ENCODE data around the gene MAG. TPM values are rescaled to one million over a fixed set of nuclear protein-coding genes. Genes with fewer than 3 reads are reported as not detected.
A peak's percentile ranks its signal among the peaks of the same experiment; 100 is the strongest.

Gene MAG
- total and polyA plus RNA-seq, 9 of the 15 experiments (the other 6 are each of a cell fraction or from before 2014, with no cell fraction given), result 0.11 to 10.0 (median 1.6) TPM

DNA sequence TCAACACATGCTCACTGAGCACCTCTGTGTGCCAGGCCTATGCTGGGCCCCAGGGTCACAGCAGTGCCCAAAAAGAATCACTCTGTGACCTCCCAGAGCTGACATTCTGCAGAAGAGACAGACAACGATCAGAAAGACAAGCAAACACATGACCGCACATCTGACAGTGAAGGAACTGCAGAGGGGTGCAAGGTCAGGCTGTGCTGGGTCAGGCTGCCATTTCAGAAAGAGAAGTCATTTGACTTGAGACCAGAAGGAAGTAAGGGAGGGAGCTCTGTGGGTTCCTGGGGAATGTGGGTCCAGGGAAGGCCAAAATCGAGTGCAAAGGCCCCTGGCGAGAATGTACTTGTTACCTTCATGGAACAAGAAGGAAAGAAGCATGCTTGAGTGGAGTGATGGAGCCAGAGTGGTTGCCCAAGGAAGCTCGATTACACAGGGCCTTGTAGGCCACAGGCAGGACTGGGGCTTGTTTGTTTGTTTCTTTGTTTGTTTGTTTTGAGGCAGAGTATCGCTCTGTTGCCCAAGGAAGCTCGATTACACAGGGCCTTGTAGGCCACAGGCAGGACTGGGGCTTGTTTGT lies 25.6 kb downstream of the MAG start:
- BruUV-seq (replicated peaks), result no TSS peak
- Histone ChIP-seq H3K9me1 (ENCODE audit: control insufficient read depth, insufficient read depth, low read length) (no peaks in the 10 kb centered on the region), H3K79me2 (ENCODE audit: control insufficient read depth, insufficient read depth, low read length) (no peaks in the 10 kb centered on the region), H4K20me1 (replicated peaks; ENCODE audit: control insufficient read depth, insufficient read depth, low read length) (no peaks in the 10 kb centered on the region), H3K4me1 (replicated peaks in 1 of 2; ENCODE audit: control insufficient read depth in 2 of 2, insufficient read depth in 2 of 2, low read length in 2 of 2) (peaks cover 37 to 47% of the 10 kb centered on the region in 2 experiments), H2AFZ (ENCODE audit: low read depth, low read length) (peak overlapping the region; percentile 60), H3K4me3 (no peak overlapping the region), H3K27ac (ENCODE audit: extremely low read depth, low read depth, low read length) (peak overlapping the region; percentile 50; the same call in 1 of the 3 replicates), H3K36me3 (ENCODE audit: control insufficient read depth, insufficient read depth, low read length) (no peaks in the 10 kb centered on the region; the same call in 2 of the 3 replicates), H3K9ac (ENCODE audit: insufficient read depth in 1 of 2, low read depth in 2 of 2, low read length in 2 of 2) (peak overlapping the region; percentile 3 to 27; a peak in 2 of 4 replicates), H3K27me3 (ENCODE audit: control insufficient read depth in 2 of 2, insufficient read depth in 2 of 2, low read length in 2 of 2) (no peaks in the 10 kb centered on the region), H3K9me3 (replicated peaks; ENCODE audit: control insufficient read depth, insufficient read depth, low read depth, low read length) (peaks cover 3% of the 10 kb centered on the region; the same call in 1 of the 2 replicates), H3K4me2 (ENCODE audit: insufficient read depth, low read length) (no peak overlapping the region; the same call in 1 of the 2 replicates)
- CTCF ChIA-PET (ENCODE audit: low intra/inter-chr PET ratio), result no interaction called here
- DNase-seq (ENCODE audit: extremely low read depth in 1 of 4, low spot score in 3 of 4) (peak in 1 of 4 experiments; percentile 57), FAIRE-seq (peak; percentile 75), ATAC-seq (peak; percentile 13; the same call in 2 of the 3 replicates)
- 43% methylated on average over 6 of the region's 7 CpGs for WGBS (ENCODE audit: insufficient coverage, low coverage, missing lambda C conversion rate)
- intact Hi-C loops (cut with micrococcal nuclease), result no loop called here
- POLR2A ChIA-PET, result interaction anchor here (0.5 to 2.8 kb wide), 4 partner anchors 10 to 232 kb away, joined by 3 to 11 read pairs (median 4); no protein-coding TSS in a partner anchor
- in situ Hi-C loops (cut with MboI), result no loop called here
- TF ChIP-seq, protein P1, sequence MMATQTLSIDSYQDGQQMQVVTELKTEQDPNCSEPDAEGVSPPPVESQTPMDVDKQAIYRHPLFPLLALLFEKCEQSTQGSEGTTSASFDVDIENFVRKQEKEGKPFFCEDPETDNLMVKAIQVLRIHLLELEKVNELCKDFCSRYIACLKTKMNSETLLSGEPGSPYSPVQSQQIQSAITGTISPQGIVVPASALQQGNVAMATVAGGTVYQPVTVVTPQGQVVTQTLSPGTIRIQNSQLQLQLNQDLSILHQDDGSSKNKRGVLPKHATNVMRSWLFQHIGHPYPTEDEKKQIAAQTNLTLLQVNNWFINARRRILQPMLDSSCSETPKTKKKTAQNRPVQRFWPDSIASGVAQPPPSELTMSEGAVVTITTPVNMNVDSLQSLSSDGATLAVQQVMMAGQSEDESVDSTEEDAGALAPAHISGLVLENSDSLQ (IDR thresholded peaks at IDR 0.05), result peak; percentile 34
- TF ChIP-seq BCOR (IDR thresholded peaks at IDR 0.05) (no peak), RFX7 (CRISPR knock-in tag; IDR thresholded peaks at IDR 0.05) (no peak), BMI1 (IDR thresholded peaks at IDR 0.05; ENCODE audit: low read length) (no peak), GABPB2 (CRISPR knock-in tag; conservative IDR thresholded peaks at IDR 0.05) (no peak), FOSL1 (tag; conservative IDR thresholded peaks at IDR 0.05) (no peak), OTX1 (CRISPR knock-in tag; IDR thresholded peaks at IDR 0.05) (no peak), ZNF354B (CRISPR knock-in tag; IDR thresholded peaks at IDR 0.05) (no peak), FOXJ3 (CRISPR knock-in tag; IDR thresholded peaks at IDR 0.05) (no peak), KLF13 (tag; IDR thresholded peaks at IDR 0.05; ENCODE audit: borderline replicate concordance, low read depth) (no peak), CREBBP (IDR thresholded peaks at IDR 0.05; ENCODE audit: low read depth, low read length) (no peak)
- TF ChIP-seq, protein P2, sequence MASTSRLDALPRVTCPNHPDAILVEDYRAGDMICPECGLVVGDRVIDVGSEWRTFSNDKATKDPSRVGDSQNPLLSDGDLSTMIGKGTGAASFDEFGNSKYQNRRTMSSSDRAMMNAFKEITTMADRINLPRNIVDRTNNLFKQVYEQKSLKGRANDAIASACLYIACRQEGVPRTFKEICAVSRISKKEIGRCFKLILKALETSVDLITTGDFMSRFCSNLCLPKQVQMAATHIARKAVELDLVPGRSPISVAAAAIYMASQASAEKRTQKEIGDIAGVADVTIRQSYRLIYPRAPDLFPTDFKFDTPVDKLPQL (IDR thresholded peaks at IDR 0.05; ENCODE audit: extremely low read depth, insufficient read length), result no peak
- TF ChIP-seq, protein P3, sequence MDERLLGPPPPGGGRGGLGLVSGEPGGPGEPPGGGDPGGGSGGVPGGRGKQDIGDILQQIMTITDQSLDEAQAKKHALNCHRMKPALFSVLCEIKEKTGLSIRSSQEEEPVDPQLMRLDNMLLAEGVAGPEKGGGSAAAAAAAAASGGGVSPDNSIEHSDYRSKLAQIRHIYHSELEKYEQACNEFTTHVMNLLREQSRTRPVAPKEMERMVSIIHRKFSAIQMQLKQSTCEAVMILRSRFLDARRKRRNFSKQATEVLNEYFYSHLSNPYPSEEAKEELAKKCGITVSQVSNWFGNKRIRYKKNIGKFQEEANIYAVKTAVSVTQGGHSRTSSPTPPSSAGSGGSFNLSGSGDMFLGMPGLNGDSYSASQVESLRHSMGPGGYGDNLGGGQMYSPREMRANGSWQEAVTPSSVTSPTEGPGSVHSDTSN (CRISPR knock-in tag; IDR thresholded peaks at IDR 0.05; ENCODE audit: low read depth), result no peak
- TF ChIP-seq, protein P3 (tag; conservative IDR thresholded peaks at IDR 0.05; ENCODE audit: low read depth), result no peak
- TF ChIP-seq, protein P4, sequence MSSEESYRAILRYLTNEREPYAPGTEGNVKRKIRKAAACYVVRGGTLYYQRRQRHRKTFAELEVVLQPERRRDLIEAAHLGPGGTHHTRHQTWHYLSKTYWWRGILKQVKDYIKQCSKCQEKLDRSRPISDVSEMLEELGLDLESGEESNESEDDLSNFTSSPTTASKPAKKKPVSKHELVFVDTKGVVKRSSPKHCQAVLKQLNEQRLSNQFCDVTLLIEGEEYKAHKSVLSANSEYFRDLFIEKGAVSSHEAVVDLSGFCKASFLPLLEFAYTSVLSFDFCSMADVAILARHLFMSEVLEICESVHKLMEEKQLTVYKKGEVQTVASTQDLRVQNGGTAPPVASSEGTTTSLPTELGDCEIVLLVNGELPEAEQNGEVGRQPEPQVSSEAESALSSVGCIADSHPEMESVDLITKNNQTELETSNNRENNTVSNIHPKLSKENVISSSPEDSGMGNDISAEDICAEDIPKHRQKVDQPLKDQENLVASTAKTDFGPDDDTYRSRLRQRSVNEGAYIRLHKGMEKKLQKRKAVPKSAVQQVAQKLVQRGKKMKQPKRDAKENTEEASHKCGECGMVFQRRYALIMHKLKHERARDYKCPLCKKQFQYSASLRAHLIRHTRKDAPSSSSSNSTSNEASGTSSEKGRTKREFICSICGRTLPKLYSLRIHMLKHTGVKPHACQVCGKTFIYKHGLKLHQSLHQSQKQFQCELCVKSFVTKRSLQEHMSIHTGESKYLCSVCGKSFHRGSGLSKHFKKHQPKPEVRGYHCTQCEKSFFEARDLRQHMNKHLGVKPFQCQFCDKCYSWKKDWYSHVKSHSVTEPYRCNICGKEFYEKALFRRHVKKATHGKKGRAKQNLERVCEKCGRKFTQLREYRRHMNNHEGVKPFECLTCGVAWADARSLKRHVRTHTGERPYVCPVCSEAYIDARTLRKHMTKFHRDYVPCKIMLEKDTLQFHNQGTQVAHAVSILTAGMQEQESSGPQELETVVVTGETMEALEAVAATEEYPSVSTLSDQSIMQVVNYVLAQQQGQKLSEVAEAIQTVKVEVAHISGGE (CRISPR knock-in tag; IDR thresholded peaks at IDR 0.05), result peak in 1 of 3 experiments; percentile 42; a peak in 1 of 6 replicates

All from K562 (cell line).